Gastroesophageal sphincter (tissue), 3 donors: Measurements from ENCODE around the gene PRLR.

Experiments used
- CTCF ChIP-seq, 4 experiments: fragments of 200-600 bp in 2 of 4; fragments of 450-650 bp in 2 of 4; sonication (generic) in 1 of 4; IDR thresholded peaks; one replicate each; pipeline ENCODE4 v1.5.1; 2017 to 2019; ENCODE audit warnings: antibody characterized with exemption in 4 of 4, mild to moderate bottlenecking in 2 of 4, moderate library complexity in 2 of 4
- POLR2AphosphoS5 ChIP-seq: sonication (generic); formaldehyde crosslinking; IDR thresholded peaks from one replicate; pipeline ENCODE4 v1.6.1; 2017; ENCODE audit warnings: antibody characterized with exemption

GRCh38 chr5:35031276-35031675, 199.0 kb downstream of the PRLR start:
- TF ChIP-seq CTCF (IDR thresholded peaks at IDR 0.05) (no peak), POLR2AphosphoS5 (no peak)
